H1 (cell line): ENCODE results near the gene TECTB. TPM values are rescaled to one million over a fixed set of nuclear protein-coding genes. Genes with fewer than 3 reads are reported as not detected.

Source experiments
- CTCF ChIA-PET: fragments of 300-600 bp; sonication (Branson Sonifier 250); formaldehyde crosslinking; loops from one replicate; lab custom pipeline; 2021; ENCODE audit not compliant: partially characterized antibody; lab: Charles Lee
- POLR2A ChIA-PET: fragments of 300-600 bp; sonication (Branson Sonifier 250); formaldehyde crosslinking; loops from one replicate; lab custom pipeline; 2021; ENCODE audit warnings: inconsistent platforms; ENCODE audit not compliant: partially characterized antibody; lab: Charles Lee
- DNase-seq, 2 experiments: peaks; one replicate each; pipeline versions ENCODE4 v3.0.0 to v3.0.0-alpha.2; 2010 to 2022; ENCODE audit warnings: low spot score in 2 of 2, low read depth in 1 of 2, mixed read lengths in 1 of 2
- FAIRE-seq: peaks from 2 replicates; lab custom pipeline; 2011; peaks lifted over from hg19 to GRCh38; lab: Jason Lieb, UNC
- H2AFZ ChIP-seq: 2 replicates; pipeline ENCODE4 v1.8.1; 2012; ENCODE audit warnings: low read length, inconsistent platforms
- H2AK5ac ChIP-seq: 2 replicates; pipeline ENCODE4 v1.6.1; 2013; ENCODE audit warnings: low read depth, low read length
- H2BK120ac ChIP-seq: replicated peaks from 2 replicates; pipeline ENCODE3; 2013; ENCODE audit warnings: low read depth, low read length, inconsistent platforms
- H2BK12ac ChIP-seq: 2 replicates; pipeline ENCODE4 v1.6.1; 2013; ENCODE audit warnings: low read depth, low read length
- H2BK15ac ChIP-seq: 2 replicates; pipeline ENCODE4 v1.6.1; 2013; ENCODE audit warnings: low read length
- H2BK20ac ChIP-seq: 2 replicates; pipeline ENCODE4 v1.6.1; 2013; ENCODE audit warnings: low read length
- H2BK5ac ChIP-seq: 2 replicates; pipeline ENCODE4 v1.6.1; 2013; ENCODE audit warnings: low read depth, low read length
- H3K14ac ChIP-seq: 2 replicates; pipeline ENCODE4 v1.6.1; 2013; ENCODE audit warnings: inconsistent platforms; ENCODE audit not compliant: insufficient read length
- H3K18ac ChIP-seq: 2 replicates; pipeline ENCODE4 v1.6.1; 2013; ENCODE audit warnings: low read length; ENCODE audit errors: extremely low read depth
- H3K23ac ChIP-seq: 2 replicates; pipeline ENCODE4 v1.6.1; 2013; ENCODE audit warnings: inconsistent platforms; ENCODE audit not compliant: insufficient read length
- H3K23me2 ChIP-seq: 2 replicates; pipeline ENCODE4 v1.6.1; 2013; ENCODE audit warnings: low read depth, low read length
- H3K27ac ChIP-seq: 2 replicates; pipeline ENCODE4 v1.6.1; 2011; ENCODE audit warnings: low read depth, low read length, inconsistent platforms
- H3K27me3 ChIP-seq, 4 experiments: replicated peaks in 1 of 4; 1 replicate in 1 of 4; 2 replicates in 3 of 4; pipeline versions ENCODE4 v1.6.1 to v1.8.1; 2011 to 2013; ENCODE audit warnings: low read length in 3 of 4, mild to moderate bottlenecking in 3 of 4, inconsistent platforms in 2 of 4, mixed read lengths in 2 of 4, moderate library complexity in 1 of 4; ENCODE audit not compliant: control insufficient read depth in 3 of 4, insufficient read depth in 3 of 4; ENCODE audit errors: extremely low read depth in 1 of 4
- H3K36me3 ChIP-seq, 4 experiments: 2 replicates each; pipeline versions ENCODE4 v1.6.1 to v1.8.1; 2011 to 2013; ENCODE audit warnings: mild to moderate bottlenecking in 4 of 4, low read length in 3 of 4, moderate library complexity in 2 of 4, control low read depth in 1 of 4, inconsistent platforms in 1 of 4; ENCODE audit not compliant: insufficient read depth in 4 of 4, control insufficient read depth in 2 of 4
- H3K4ac ChIP-seq: replicated peaks from 2 replicates; pipeline ENCODE3; 2013; ENCODE audit warnings: low read length, low read depth, mixed read lengths, inconsistent platforms; ENCODE audit not compliant: insufficient read length
- H3K4me1 ChIP-seq, 4 experiments: replicated peaks in 1 of 4; 1 replicate in 1 of 4; 2 replicates in 3 of 4; pipeline versions ENCODE4 v1.6.1 to v1.8.1; 2011 to 2013; ENCODE audit warnings: low read length in 3 of 4, inconsistent platforms in 2 of 4, mixed read lengths in 1 of 4; ENCODE audit not compliant: insufficient read depth in 4 of 4, control insufficient read depth in 3 of 4
- H3K4me2 ChIP-seq, 2 experiments: 2 replicates each; pipeline versions ENCODE4 v1.6.1 to v1.8.1; 2011 to 2013; ENCODE audit warnings: low read depth in 2 of 2, low read length in 2 of 2, control low read depth in 1 of 2, inconsistent platforms in 1 of 2, mild to moderate bottlenecking in 1 of 2; ENCODE audit not compliant: insufficient read depth in 1 of 2
- H3K4me3 ChIP-seq, 4 experiments: fragments of 200-600, 300-600 bp in 1 of 4; sonication (generic), shearing (Covaris generic), sonication (Bioruptor Twin) in 1 of 4; 2 replicates each; pipeline versions ENCODE4 v1.5.1 to v1.8.1; 2011 to 2016; ENCODE audit warnings: low read length in 4 of 4, low read depth in 3 of 4, control low read depth in 2 of 4, inconsistent platforms in 2 of 4, mild to moderate bottlenecking in 2 of 4, mixed read lengths in 1 of 4, moderate library complexity in 1 of 4; ENCODE audit not compliant: insufficient read depth in 2 of 4; ENCODE audit errors: extremely low read depth in 1 of 4
- H3K56ac ChIP-seq: replicated peaks from 2 replicates; pipeline ENCODE3; 2013; ENCODE audit warnings: low read depth, mild to moderate bottlenecking, mixed read lengths, low read length, inconsistent platforms; ENCODE audit not compliant: insufficient read length
- H3K79me1 ChIP-seq: 2 replicates; pipeline ENCODE4 v1.6.1; 2013; ENCODE audit warnings: low read depth, low read length, control low read depth
- H3K79me2 ChIP-seq, 2 experiments: 2 replicates each; pipeline versions ENCODE4 v1.6.1 to v1.8.1; 2012 to 2013; ENCODE audit warnings: low read length in 2 of 2, mild to moderate bottlenecking in 2 of 2, inconsistent platforms in 1 of 2; ENCODE audit not compliant: insufficient read depth in 2 of 2, control insufficient read depth in 1 of 2
- H3K9ac ChIP-seq, 4 experiments: replicated peaks in 1 of 4; 1 replicate in 1 of 4; 2 replicates in 3 of 4; pipeline versions ENCODE4 v1.6.1 to v1.8.1; 2011 to 2013; ENCODE audit warnings: low read depth in 3 of 4, low read length in 3 of 4, control low read depth in 2 of 4, mild to moderate bottlenecking in 2 of 4, moderate library complexity in 2 of 4, inconsistent platforms in 1 of 4; ENCODE audit errors: extremely low read depth in 1 of 4
- H3K9me3 ChIP-seq, 2 experiments: 2 replicates each; pipeline versions ENCODE4 v1.6.1 to v1.8.1; 2012 to 2013; ENCODE audit warnings: mild to moderate bottlenecking in 2 of 2, moderate library complexity in 2 of 2, control low read depth in 1 of 2, inconsistent platforms in 1 of 2, low read depth in 1 of 2, low read length in 1 of 2, mixed read lengths in 1 of 2; ENCODE audit not compliant: insufficient read depth in 2 of 2
- H4K20me1 ChIP-seq, 2 experiments: replicated peaks in 1 of 2; 2 replicates each; pipeline versions ENCODE3 to v1.8.1; 2011 to 2013; ENCODE audit warnings: inconsistent platforms in 2 of 2, low read length in 2 of 2, mild to moderate bottlenecking in 1 of 2; ENCODE audit not compliant: insufficient read depth in 2 of 2, control insufficient read depth in 1 of 2
- H4K5ac ChIP-seq: 2 replicates; pipeline ENCODE4 v1.6.1; 2013; ENCODE audit warnings: low read length, low read depth, mixed read lengths, inconsistent platforms; ENCODE audit not compliant: insufficient read length
- H4K8ac ChIP-seq: 2 replicates; pipeline ENCODE4 v1.8.0; 2013; ENCODE audit warnings: mild to moderate bottlenecking, moderate library complexity, low read length, inconsistent platforms; ENCODE audit not compliant: insufficient read depth; ENCODE audit errors: extremely low read depth
- H4K91ac ChIP-seq: replicated peaks from 2 replicates; pipeline ENCODE3; 2013; ENCODE audit warnings: low read length, mixed read lengths, inconsistent platforms; ENCODE audit not compliant: insufficient read length
- FOSL1 ChIP-seq: IDR thresholded peaks from 2 replicates; pipeline ENCODE4 v1.6.1; 2011; ENCODE audit warnings: mild to moderate bottlenecking, low read depth, low read length, moderate library complexity; ENCODE audit not compliant: insufficient read depth
- GTF2F1 ChIP-seq: IDR thresholded peaks from 2 replicates; pipeline ENCODE4 v1.6.1; 2012; ENCODE audit warnings: low read depth, low read length, improper control_type of control experiment, borderline replicate concordance
- PHF8 ChIP-seq: fragments of 200-600 bp; sonication (generic); conservative IDR thresholded peaks from 2 replicates; pipeline ENCODE4 v1.7.1; 2012; ENCODE audit warnings: low read depth, mild to moderate bottlenecking, inconsistent platforms, low read length, moderate library complexity
- RBBP5 ChIP-seq: IDR thresholded peaks from 2 replicates; pipeline ENCODE4 v1.7.1; 2012; ENCODE audit warnings: low read depth, mild to moderate bottlenecking, inconsistent platforms, low read length, moderate library complexity, borderline replicate concordance
- RFX5 ChIP-seq: IDR thresholded peaks from 2 replicates; pipeline ENCODE4 v1.6.1; 2011; ENCODE audit warnings: low read depth, low read length, improper control_type of control experiment, borderline replicate concordance
- RNF2 ChIP-seq: fragments of 200-900, 300-1000 bp; sonication (generic); IDR thresholded peaks from 2 replicates; pipeline ENCODE4 v1.7.1; 2016; ENCODE audit warnings: borderline replicate concordance, low read depth, mild to moderate bottlenecking, antibody characterized with exemption, low read length; ENCODE audit not compliant: poor library complexity, severe bottlenecking; ENCODE audit errors: missing control alignments
- WGBS, 2 experiments: shearing (Covaris generic) in 1 of 2; methylation state at CpG; one replicate each; pipeline versions ENCODE4 v1.1.6 to v1.1.7; 2013 to 2015; ENCODE audit warnings: low lambda C conversion rate in 2 of 2, mixed read lengths in 2 of 2, inconsistent platforms in 1 of 2, low coverage in 1 of 2, missing lambda C conversion rate in 1 of 2; ENCODE audit not compliant: insufficient replicate concordance in 2 of 2, insufficient coverage in 1 of 2, insufficient read length in 1 of 2; ENCODE audit errors: extremely low coverage in 1 of 2, missing lambda C conversion rate in 1 of 2; 5-methylcytosine and 5-hydroxymethylcytosine counted together
- polyA plus RNA-seq, 7 experiments: library from polyadenylated mRNA; depleted of rRNA in 3 of 7; stranded (reverse) in 5 of 7; unstranded in 2 of 7; fragments of >200 nt in 5 of 7; fragments of 200-250 nt in 2 of 7; gene quantifications; 1 replicate in 5 of 7; 2 replicates in 1 of 7; 4 replicates in 1 of 7; pipeline versions ENCODE4 v1.2.1 to v1.2.3, GENCODE V29; 2011 to 2013; ENCODE audit warnings: missing spikeins in 2 of 7, mixed read lengths in 2 of 7
- total RNA-seq: library from RNA; stranded (reverse); fragmentation: NEBNext Ultra II Directional; extraction: Animal tissue kit (Norgen Biotek cat#: 25700); gene quantifications from 2 replicates; pipeline ENCODE4 v1.2.1, GENCODE V29; 2021

Gene TECTB
- total and polyA plus RNA-seq, 2 of the 8 experiments (the other 6 are each of a cell fraction or from before 2014, with no cell fraction given): not detected

GRCh38 chr10:112294169-112294568 is 11.0 kb downstream of the TECTB start:
- FAIRE-seq (no peak), DNase-seq (no peak)
- no peak overlapping the region for H3K9ac ChIP-seq
- no peak overlapping the region for H3K4me3 ChIP-seq
- ChIA-PET POLR2A (no interaction called here), CTCF (interaction anchor here (1.2 to 1.5 kb wide), 2 partner anchors 13 to 15 kb away, joined by 4 to 7 read pairs; no protein-coding TSS in a partner anchor)
- H3K56ac ChIP-seq: no peak overlapping the region
- no peaks in the 10 kb centered on the region for H3K79me2 ChIP-seq
- peaks cover 0 to 2% (median 0%) of the 10 kb centered on the region in 4 experiments; a peak in 3 of 7 replicates for H3K27me3 ChIP-seq
- no peak overlapping the region for H2AK5ac ChIP-seq
- H3K14ac ChIP-seq: no peak overlapping the region
- no peak overlapping the region for H4K8ac ChIP-seq
- H3K18ac ChIP-seq: no peak overlapping the region
- H2BK15ac ChIP-seq: no peak overlapping the region
- no peak overlapping the region for H2BK20ac ChIP-seq
- no peaks in the 10 kb centered on the region for H3K79me1 ChIP-seq
- H3K4ac ChIP-seq: no peak overlapping the region
- H2BK5ac ChIP-seq: no peak overlapping the region
- no peak overlapping the region for H3K4me2 ChIP-seq
- H3K23ac ChIP-seq: no peak overlapping the region
- H4K91ac ChIP-seq: no peak overlapping the region
- no peak overlapping the region for H2BK12ac ChIP-seq
- no peaks in the 10 kb centered on the region for H3K4me1 ChIP-seq
- WGBS, 2 experiments: 94% methylated on average over 5 of the region's 5 CpGs; no CpG with 5 or more reads in 1 of the 2 experiments
- H3K27ac ChIP-seq: no peak overlapping the region
- no peak overlapping the region for H4K5ac ChIP-seq
- no peaks in the 10 kb centered on the region for H3K23me2 ChIP-seq
- no peaks in the 10 kb centered on the region for H3K36me3 ChIP-seq
- H2AFZ ChIP-seq: no peak overlapping the region
- no peaks in the 10 kb centered on the region for H4K20me1 ChIP-seq
- H2BK120ac ChIP-seq: no peak overlapping the region
- TF ChIP-seq FOSL1 (no peak), PHF8 (no peak), GTF2F1 (no peak), RBBP5 (no peak), RNF2 (no peak), RFX5 (no peak)
- H3K9me3 ChIP-seq: no peaks in the 10 kb centered on the region
